Neural cell (in vitro differentiated cells): ENCODE data around the gene OGFR.

ENCODE experiments used
- EP300 ChIP-seq: fragments of 450-650 bp; conservative IDR thresholded peaks from 2 replicates; pipeline ENCODE4 v1.6.1; 2014; ENCODE audit warnings: antibody characterized with exemption, mild to moderate bottlenecking, moderate library complexity; ENCODE audit not compliant: poor library complexity, severe bottlenecking
- EZH2 ChIP-seq: fragments of 200-600, 300-800 bp; shearing (Covaris generic), sonication (generic); IDR thresholded peaks from 2 replicates; pipeline ENCODE4 v1.6.1; 2014; ENCODE audit warnings: antibody characterized with exemption, low read length, borderline replicate concordance, mild to moderate bottlenecking; ENCODE audit not compliant: insufficient read depth, poor library complexity, severe bottlenecking
- MXI1 ChIP-seq: fragments of 450-650 bp; conservative IDR thresholded peaks from 2 replicates; pipeline ENCODE4 v1.6.1; 2014; ENCODE audit warnings: antibody characterized with exemption, mild to moderate bottlenecking; ENCODE audit not compliant: poor library complexity, severe bottlenecking
- POLR2AphosphoS5 ChIP-seq: IDR thresholded peaks from 2 replicates; pipeline ENCODE4 v1.6.1; 2012
- RAD21 ChIP-seq: fragments of 450-650 bp; conservative IDR thresholded peaks from 2 replicates; pipeline ENCODE4 v1.6.1; 2014; ENCODE audit warnings: antibody characterized with exemption, mild to moderate bottlenecking, moderate library complexity
- TF ChIP-seq, protein P1 (sequence below): fragments of 450-650 bp; IDR thresholded peaks from 2 replicates; pipeline ENCODE4 v1.5.1; 2014; ENCODE audit warnings: antibody characterized with exemption, mild to moderate bottlenecking, moderate library complexity; ENCODE audit not compliant: poor library complexity, severe bottlenecking
- TF ChIP-seq, protein P2 (sequence below): IDR thresholded peaks from 2 replicates; pipeline ENCODE4 v1.6.1; 2012; ENCODE audit warnings: borderline replicate concordance

DNA sequence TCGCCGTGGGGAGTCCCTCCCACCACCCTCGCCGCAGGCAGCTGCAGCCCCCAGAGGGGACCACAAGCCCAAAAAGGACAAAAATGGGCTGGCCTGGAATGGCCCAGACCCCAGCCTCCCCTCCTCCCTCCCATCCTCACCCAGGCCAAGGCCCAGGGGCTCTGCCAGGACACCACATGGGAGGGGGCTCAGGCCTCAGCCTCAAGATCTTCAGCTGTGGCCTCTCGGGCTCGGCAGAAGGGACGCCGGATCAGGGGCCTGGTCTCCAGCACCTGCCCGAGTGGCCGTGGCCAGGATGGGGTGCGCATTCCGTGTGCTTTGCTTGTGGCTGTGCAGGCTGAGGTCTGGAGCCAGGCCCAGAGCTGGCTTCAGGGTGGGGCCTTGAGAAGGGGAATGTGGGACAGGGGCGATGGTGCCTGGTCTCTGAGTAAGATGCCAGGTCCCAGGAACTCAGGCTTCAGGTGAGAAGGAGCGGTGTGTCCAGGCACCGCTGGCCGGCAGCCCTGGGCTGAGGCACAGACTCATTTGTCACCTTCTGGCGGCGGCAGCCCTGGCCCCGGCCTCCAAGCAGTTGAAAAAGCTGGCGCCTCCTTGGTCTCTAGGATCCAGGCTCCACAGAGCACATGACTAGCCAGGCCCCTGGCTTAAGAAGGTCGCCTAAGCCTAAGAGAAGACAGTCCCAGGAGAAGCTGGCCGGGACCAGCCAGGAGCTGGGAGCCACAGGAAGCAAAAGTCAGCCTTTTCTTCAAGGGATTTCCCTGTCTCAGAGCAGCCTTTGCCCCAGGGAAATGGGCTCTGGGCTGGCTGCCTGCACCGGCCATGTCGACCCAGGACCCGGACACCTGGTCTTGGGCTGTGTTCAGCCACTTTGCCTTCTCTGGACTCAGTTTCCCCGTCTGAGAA lies 43.5 kb upstream of the OGFR start:
- TF ChIP-seq, protein P1, sequence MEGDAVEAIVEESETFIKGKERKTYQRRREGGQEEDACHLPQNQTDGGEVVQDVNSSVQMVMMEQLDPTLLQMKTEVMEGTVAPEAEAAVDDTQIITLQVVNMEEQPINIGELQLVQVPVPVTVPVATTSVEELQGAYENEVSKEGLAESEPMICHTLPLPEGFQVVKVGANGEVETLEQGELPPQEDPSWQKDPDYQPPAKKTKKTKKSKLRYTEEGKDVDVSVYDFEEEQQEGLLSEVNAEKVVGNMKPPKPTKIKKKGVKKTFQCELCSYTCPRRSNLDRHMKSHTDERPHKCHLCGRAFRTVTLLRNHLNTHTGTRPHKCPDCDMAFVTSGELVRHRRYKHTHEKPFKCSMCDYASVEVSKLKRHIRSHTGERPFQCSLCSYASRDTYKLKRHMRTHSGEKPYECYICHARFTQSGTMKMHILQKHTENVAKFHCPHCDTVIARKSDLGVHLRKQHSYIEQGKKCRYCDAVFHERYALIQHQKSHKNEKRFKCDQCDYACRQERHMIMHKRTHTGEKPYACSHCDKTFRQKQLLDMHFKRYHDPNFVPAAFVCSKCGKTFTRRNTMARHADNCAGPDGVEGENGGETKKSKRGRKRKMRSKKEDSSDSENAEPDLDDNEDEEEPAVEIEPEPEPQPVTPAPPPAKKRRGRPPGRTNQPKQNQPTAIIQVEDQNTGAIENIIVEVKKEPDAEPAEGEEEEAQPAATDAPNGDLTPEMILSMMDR, result no peak
- TF ChIP-seq, protein P2, sequence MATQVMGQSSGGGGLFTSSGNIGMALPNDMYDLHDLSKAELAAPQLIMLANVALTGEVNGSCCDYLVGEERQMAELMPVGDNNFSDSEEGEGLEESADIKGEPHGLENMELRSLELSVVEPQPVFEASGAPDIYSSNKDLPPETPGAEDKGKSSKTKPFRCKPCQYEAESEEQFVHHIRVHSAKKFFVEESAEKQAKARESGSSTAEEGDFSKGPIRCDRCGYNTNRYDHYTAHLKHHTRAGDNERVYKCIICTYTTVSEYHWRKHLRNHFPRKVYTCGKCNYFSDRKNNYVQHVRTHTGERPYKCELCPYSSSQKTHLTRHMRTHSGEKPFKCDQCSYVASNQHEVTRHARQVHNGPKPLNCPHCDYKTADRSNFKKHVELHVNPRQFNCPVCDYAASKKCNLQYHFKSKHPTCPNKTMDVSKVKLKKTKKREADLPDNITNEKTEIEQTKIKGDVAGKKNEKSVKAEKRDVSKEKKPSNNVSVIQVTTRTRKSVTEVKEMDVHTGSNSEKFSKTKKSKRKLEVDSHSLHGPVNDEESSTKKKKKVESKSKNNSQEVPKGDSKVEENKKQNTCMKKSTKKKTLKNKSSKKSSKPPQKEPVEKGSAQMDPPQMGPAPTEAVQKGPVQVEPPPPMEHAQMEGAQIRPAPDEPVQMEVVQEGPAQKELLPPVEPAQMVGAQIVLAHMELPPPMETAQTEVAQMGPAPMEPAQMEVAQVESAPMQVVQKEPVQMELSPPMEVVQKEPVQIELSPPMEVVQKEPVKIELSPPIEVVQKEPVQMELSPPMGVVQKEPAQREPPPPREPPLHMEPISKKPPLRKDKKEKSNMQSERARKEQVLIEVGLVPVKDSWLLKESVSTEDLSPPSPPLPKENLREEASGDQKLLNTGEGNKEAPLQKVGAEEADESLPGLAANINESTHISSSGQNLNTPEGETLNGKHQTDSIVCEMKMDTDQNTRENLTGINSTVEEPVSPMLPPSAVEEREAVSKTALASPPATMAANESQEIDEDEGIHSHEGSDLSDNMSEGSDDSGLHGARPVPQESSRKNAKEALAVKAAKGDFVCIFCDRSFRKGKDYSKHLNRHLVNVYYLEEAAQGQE, result no peak
- TF ChIP-seq EZH2 (no peak), MXI1 (no peak), EP300 (no peak), POLR2AphosphoS5 (no peak), RAD21 (no peak)
